HG03097 (cell line): ENCODE data around the gene RPH3AL.

ENCODE experiments used
- ATAC-seq: cut with Tn5 transposase; IDR thresholded peaks from one replicate; pipeline ENCODE4 v1.9.1; 2021; ENCODE audit not compliant: unreplicated experiment, low FRiP score

RPH3AL gene

DNA sequence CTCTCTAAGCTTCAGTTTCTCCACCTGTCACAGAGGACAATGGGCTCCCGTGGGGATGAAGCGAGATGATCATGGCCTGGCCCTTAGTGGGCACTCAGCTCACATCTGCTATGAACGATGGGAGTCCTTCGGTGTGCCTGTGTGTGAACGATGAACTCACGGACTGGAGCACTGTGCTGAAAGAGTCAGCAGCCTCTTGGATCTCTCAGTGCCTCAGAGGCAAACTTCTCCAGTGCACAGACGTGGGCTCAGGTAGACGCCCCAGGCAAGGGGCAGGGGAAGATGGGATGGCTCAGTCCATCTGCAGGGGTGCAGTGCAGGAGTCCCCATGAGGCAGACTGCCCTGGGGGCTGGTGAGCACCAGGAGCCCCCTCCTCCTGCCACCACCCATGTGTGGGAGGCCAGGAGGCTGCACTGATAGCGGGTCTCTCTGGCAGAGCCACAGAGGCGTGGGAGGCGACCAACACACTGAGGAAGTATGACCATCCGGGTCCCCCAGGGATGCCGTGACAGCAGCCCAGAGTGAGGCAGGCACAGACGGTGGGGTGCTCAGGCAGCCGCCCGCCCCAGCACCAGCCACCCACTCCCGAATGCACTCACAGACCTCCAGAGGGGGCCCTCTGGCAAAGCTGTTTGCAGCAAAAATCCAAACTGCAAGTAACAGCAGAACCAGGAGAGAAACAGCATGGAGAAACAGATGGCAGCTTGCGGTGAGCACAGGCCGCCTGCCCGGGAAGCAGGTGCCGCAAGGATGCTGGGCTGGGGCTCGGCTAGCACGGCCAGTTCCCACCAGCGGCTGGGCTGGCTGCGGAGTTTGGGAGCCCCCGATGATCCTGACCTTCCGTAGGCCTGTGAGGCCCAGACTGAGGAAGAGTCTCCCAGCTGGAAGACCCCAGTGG is 82.7 kb downstream of the RPH3AL start:
- no peak for ATAC-seq

DNA sequence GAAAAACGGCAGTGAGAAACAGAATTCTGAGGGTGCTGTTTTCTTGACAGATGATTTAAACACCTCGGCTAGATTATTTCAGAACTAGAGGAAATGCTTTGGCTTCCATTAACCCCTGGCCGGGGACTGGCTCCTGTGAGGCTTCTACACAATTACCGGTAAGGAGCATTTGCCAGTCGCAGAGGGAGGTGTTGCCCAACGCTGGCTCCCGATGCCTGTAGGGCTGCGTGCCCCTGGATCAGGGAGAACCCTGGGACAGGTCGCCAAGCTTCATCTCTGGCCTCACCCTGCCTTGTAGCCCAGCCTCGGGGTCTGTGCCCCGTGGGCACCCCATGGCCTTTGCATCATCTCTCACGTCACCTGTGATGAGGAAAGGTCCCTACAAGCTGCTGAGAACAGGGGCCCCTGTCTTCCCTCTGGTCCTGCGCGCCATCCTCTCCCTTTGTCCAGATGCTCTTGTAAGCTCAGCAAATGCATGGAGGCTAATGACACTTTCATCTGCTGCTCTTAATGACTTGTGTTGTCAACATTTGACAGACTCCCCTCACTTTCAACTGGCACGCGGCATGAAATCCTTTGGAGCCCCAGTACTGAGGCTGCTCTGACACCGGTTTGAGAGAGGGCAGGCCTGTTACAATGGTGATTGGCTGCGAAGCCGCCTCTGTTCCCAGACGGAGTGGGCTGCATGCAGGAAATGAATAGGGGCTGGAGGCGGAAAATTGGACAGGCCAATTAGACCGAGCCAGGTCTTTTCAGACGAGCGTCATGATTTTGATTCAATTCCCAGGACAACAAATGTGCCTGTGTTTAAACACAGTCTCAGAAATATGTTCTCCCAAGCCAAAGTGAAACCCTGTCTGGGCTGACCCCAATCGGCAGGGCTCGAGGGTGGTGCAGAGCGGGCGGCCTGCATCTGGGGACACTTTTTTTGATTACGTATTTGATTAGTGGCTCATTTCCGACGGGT is 85.6 kb downstream of the RPH3AL start:
- ATAC-seq = no peak

DNA sequence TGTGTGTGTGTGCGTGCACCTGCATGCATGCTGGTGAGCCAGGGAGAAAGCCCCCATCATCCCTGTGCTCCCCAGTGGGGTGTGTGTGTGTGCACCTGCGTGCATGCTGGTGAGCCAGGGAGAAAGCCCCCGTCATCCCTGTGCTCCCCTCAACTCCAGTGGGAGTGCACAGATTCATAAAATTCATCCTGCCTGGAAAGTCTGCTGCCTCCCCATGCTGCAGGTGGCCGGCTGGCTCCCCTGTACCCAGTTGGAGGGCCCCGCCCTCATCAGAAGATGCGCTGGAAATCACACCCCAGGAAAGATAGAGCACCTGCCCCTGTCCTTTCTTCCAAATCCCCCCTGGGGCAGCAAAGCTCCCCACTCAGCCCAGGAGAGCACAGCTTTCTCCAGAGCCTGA is 86.4 kb downstream of the RPH3AL start:
- ATAC-seq = no peak

DNA sequence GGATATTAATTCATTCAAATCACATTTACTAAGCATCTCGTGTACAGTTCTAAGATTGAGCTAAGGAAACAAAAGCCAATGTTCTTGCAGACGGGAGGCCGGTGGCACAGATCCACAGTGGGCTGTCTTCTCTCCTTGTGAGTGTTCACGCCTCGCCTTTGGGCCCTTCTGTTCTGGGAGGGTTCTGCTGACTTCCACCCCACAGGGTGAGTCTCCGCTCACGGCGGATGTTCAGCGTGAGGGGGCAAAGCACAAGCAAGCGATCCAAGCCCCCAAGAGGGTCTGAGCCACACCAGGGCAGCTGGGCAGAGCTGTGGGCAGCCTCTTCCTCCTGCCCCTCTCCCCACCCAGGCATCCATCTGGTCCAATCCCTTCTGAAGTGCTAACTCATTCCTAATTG is 86.9 kb downstream of the RPH3AL start:
- ATAC-seq = no peak

DNA sequence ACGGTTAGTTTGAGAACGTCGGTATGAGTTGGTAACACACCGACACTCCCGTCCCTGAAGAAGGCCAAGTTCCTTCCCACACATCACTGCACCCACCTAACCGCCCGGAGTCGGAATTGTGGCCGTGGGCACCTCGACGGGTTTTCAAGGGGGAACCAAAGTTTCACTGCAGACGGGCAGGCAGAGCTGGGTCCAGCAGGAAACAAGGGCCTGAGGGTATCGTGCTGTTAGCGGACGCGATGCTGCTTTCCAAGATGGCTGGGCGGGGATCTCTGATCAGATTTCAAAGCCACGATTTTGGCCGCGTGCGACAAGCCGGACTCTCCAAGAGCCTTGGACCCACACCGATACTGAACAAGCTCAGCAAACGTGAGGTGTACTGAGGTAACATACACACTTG is 88.8 kb downstream of the RPH3AL start:
- no peak for ATAC-seq

DNA sequence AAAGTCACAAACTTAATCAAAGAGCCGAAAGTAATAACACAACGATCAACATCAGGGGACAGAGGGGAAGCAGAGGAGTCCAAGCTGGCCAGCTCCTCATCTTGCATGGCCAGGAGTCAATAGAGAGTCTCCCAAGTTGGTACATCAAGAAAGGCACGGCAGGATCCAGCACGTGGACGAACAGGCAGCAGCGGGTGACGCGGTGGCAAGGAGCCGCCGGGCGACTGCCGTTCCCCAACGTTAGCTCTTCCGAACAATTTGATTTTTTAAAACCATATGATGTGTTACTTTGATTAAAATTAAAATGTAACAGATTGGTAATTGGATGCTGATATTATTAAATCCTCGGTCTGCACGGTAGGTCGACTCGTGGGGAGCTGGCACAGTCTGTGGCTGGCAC is 89.3 kb downstream of the RPH3AL start:
- ATAC-seq = no peak

DNA sequence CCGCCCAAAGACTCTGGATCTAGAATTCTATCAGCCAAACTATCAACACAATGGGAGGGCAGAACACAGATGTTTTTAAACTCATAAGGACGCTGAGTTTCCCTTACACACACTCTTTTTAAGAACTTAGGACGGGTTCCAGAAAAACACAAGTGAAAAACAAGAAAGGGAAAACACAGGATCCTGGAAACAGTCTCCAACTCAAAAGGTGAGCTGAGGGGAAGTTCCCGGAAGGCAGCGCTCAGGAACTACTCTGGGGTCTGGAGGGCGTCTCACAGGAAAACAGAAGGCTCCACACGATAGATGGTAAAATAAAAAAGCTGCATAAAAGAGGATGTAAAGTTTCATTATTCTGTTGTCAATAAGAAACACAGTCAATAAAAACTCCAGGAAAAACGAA is 91.0 kb downstream of the RPH3AL start:
- ATAC-seq = no peak

DNA sequence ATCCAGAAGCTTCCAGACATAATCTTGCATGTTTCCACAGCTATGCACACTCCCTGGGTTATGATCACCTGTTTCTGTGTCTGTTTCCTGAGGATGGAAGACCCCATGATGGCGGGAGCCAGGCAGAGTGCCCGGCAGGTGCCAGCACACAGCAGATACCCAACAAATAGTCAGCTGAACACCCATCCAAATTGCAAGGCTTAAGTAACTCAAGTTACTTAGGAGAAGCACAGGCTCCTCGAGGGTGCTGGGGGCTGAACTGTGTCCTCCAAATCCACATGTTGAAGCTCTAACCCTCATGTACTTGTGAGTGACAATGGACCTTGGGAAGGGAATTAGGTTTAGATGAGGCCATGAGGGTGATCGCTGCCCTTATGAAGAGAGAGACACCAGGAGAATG is 91.7 kb downstream of the RPH3AL start:
- ATAC-seq = no peak

DNA sequence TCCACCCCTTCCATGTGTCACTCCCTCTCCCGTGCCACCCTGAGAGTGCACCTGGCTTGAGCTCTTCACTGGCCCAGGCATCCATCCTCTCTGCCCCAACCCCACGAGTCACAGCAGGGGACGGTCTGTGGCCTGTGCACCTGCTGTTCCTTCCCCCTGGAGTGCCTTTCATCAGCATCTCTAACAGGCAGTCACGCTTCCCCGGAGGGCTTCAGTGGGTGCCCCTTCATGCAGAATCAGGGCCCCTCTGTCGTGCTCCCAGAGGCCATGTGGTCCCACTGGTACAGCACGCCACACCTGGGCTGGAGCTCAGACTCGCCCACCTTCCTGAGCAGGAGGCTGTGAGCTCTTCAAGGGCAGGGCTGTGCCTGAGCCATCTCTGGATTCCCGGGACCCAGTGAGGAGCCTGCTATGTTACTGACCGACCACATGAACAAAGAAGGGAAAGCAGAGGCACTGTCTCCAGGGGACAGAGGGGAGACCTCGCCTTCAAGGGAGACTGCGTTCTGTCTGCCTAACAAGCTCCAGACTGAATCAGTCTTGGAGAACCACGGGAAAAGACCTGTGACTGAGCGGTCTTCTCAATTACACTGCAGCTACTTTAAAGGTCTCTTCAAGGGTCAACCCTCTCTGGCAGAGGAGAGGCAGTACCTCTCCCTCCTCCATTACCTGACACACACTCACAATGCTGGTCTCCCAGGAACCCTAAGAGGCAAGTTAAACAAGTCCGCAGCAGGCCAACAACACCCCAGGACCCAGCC is 92.4 kb downstream of the RPH3AL start:
- no peak for ATAC-seq

DNA sequence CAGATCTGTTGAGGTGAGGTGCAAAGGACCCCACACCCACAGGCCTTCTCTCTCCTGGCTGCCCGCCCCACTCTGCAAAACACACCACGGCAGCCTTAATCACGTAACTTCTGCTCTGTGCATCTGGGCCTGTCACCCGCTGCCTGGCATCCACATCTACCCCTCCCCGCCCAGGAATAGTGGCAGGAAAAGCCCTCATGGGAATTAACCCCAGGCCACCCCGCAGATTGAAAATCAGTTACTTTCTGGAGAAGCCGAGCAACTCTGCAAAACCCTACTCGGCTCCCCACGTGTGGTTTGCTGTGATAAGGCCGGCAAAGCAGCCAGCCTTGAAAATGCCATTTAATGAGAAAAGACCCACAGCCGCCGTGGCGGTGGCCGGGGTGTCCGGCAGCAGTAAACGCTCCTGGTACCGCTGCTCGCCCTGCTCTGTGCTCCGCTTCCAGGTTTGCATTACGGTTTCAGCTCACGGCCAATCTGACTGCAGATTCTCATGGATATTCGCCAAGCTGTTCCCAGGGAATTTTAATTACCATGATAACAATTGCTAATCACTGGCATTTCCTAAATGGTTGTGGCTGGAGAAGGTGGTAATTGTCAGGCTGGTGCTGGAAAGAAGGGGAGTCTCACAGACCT is 93.1 kb downstream of the RPH3AL start:
- no peak for ATAC-seq

DNA sequence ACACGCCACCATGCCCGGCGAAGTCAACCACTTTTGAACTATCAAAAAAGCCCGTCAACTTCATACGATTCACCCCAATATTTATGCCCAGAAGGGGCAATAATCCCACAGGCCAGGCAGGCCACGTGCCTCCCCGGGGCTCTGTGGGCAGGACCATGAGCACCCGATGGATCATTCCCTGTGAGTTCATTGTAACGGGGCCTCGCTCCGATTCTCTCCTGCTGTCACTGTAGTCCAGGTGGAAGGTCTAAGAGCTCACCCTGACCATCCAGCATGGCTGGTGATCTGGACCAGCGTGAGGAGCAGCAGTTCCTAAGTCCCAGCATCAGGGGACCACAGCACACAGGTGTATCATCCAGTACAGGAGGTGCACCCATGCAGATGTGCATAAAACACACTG is 93.7 kb downstream of the RPH3AL start:
- no peak for ATAC-seq

DNA sequence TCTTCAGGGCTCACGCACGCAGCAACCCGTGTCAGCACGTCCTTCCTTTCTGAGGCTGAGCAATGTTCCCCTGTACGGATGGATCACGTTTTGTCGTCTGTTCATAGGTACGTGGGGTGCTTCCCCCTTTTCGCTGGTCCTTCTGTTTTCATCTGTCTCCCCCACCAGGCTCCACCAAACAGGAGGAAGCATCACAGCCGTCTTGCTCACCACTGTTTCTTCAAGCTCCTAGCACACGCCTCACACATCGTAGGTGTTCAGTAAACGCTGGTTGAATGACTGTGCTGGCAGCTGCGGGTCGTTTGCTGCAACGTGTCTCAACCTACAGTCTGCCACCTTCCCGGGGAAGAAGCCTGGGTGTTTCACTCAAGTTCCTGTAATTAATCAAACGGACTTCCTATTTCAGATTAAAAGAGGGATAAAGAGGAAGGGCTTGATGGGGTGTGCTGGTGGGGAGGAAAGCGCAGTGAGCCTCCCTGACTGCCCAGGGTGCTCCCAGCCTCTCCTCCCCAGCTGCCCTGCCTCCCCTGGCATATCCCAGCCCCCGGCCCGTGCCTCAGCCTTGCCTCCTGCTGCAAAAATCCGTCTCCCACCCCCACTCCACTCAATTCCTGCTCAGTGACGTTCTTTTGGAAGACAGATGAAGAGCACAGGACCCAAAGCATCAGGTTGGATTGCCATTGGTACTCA is 94.4 kb downstream of the RPH3AL start:
- no peak for ATAC-seq

DNA sequence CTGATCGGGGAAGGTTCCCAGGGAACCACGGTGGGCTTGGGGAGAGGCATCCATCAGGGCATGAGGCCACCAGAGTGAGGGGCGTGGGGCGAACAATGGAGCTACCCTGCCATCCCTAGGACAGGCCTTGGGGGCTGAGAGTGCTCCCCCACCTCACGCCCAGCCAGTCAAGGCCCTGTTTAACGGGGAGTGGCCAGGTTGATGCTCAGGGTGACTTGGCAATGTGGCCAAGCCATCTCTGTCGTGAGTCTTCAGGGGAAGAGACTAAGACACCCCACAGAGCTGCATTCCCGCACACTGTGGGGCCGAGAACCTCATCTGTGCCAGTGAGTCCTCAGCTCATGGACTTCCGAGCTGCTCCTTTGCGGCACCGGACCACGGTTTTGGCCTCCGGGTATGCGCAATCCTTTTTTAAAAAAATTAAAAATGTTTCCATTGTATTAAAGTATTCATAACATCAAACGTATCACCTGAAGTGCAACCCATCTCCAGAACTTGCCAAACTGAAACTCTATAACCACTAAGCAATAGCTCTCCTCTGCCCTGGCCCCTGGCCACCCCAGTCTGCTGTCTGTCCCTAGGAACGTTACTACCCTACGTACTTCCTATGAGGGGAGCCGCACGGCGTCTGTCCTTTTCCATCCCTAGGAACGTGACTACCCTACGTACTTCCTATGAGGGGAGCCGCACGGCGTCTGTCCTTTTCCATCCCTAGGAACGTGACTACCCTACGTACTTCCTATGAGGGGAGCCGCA is 99.3 kb downstream of the RPH3AL start:
- no peak for ATAC-seq

DNA sequence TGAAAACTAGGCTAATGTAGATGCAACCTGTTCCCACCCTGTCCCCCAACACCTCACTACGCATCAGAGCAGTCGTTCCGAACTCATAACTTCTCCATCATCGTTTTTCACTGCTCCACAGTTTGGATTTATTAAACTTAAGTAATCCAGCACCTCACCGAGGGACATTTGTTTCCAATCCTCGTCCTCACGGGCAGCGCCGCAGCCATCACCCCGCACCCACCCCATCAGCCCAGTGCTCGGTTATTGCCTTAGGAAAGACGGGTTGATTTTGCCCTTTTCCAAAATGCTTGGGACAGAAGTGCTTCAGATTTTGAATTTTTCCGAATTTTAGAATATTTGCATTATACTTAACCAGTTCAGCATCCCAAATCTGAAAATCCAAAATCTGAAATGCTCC is 100.2 kb downstream of the RPH3AL start:
- no peak for ATAC-seq

DNA sequence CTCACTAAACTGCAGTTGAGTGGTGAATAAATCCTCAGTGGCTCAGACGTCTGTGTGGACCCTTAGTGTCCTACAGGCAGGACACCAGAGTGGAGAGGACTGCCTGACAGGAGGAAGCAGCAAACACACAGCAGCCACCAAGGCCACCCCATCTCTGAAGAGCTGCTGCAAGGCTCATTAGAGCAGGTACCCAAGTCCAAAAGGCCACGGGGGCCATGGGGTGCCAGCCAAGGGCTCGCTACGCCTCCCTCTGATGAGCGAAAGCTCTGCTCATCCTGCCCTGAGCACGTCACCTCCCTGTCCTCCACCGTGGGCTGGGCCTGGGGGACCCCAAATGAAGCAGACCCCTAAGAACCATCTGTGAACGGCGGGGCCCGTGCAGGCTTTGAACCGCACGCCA is 101.1 kb downstream of the RPH3AL start:
- no peak for ATAC-seq

DNA sequence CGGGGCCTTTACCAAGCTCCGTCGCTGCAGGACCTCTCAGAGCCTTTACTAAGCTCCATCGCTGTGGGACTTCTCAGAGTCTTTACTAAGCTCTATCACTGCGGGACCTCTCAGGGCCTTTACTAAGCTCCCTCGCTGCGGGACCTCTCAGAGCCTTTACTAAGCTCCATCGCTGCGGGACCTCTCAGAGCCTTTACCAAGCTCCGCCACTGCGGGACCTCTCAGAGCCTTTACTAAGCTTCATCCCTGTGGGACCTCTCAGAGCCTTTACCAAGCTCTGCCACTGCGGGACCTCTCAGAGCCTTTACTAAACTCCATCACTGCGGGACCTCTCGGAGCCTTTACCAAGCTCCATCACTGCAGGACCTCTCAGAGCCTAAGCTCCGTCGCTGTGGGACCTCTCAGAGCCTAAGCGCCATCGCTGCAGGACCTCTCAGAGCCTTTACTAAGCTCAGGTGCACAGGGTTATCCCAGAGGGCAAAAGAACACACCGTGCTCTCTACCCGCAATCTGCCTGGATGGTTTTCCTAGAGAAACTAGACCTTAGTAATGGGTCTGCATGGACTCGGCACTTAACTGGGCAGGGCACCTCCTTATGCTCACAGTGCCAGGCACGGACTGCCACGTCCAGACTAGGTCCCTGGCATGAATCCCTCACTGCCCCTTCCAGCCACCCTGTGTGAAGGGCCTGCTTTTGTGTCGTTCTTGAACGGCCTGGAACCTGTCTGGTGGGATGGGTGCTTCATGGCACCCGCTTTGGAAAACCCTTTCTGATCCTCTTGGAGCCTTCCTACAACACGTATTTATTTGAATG is 101.9 kb downstream of the RPH3AL start:
- ATAC-seq = no peak

DNA sequence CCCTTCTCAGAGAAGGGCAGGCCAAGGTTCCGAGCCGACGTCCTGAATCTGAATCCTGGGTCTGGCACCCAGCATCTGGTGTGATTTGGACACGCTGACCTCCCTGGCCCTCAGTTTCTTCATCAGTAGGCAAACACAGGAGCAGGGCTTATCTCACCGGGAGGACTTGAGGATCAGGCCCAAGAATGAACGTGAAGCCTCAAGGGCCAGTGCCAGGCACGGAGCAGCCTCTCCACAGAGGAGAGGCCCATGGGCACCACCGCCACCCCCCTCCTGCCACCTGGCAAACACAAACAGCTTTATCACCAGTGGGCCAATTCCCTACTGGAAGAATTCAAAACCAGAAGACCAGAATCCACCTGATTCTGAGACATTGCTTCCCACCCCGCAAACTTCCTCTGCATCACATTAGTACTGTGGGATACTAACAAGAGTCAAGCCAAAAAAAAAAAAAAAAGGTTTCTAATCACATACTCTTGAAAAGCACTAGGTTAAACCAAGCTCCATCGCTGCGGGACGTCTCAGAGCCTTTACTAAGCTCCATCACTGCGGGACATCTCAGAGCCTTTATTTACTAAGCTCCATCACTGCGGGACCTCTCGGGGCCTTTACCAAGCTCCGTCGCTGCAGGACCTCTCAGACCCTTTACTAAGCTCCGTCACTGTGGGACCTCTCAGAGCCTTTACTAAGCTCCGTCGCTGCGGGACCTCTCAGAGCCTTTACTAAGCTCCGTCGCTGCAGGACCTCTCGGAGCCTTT is 103.2 kb downstream of the RPH3AL start:
- no peak for ATAC-seq
